Nephron progenitor cell (in vitro differentiated cells): Measurements from ENCODE around the gene JDP2.

Experiments
- DNase-seq: peaks from one replicate; pipeline ENCODE4 v3.0.0; 2021
- H3K27ac Mint-ChIP-seq: 2 replicates; pipeline ENCODE4 v1.8.0; 2021; ENCODE audit warnings: mild to moderate bottlenecking, moderate library complexity, mixed read lengths
- H3K27me3 Mint-ChIP-seq: 2 replicates; pipeline ENCODE4 v1.8.0; 2021; ENCODE audit warnings: mild to moderate bottlenecking, low read depth, mixed read lengths; ENCODE audit not compliant: poor library complexity
- H3K36me3 Mint-ChIP-seq: 2 replicates; pipeline ENCODE4 v1.8.0; 2021; ENCODE audit warnings: low read depth, mixed read lengths
- H3K4me1 Mint-ChIP-seq: 2 replicates; pipeline ENCODE4 v1.8.0; 2021; ENCODE audit warnings: mixed read lengths
- H3K4me3 Mint-ChIP-seq: 2 replicates; pipeline ENCODE4 v1.8.0; 2021; ENCODE audit warnings: mild to moderate bottlenecking, moderate library complexity, mixed read lengths
- H3K9me3 Mint-ChIP-seq: 2 replicates; pipeline ENCODE4 v1.8.0; 2021; ENCODE audit warnings: mild to moderate bottlenecking, moderate library complexity, mixed read lengths
- CTCF ChIP-seq: fragments of 200-600 bp; sonication (generic); IDR thresholded peaks from 2 replicates; pipeline ENCODE4 v1.5.0; 2021; ENCODE audit warnings: antibody characterized with exemption

JDP2 gene

GRCh38 chr14:75511201-75511600 lies 83.4 kb downstream of the JDP2 start:
- Mint-ChIP-seq H3K27me3 (peaks cover 4% of the 10 kb centered on the region), H3K36me3 (no peaks in the 10 kb centered on the region), H3K4me1 (peaks cover 13% of the 10 kb centered on the region), H3K27ac (no peak overlapping the region), H3K9me3 (peaks cover 34% of the 10 kb centered on the region), H3K4me3 (no peak overlapping the region)
- DNase-seq = no peak
- no peak for TF ChIP-seq CTCF

- TF ChIP-seq CTCF = no peak
- Mint-ChIP-seq H3K9me3 (peaks cover 19% of the 10 kb centered on the region), H3K36me3 (no peaks in the 10 kb centered on the region), H3K27me3 (peaks cover 4% of the 10 kb centered on the region), H3K4me1 (peaks cover 13% of the 10 kb centered on the region), H3K27ac (no peak overlapping the region), H3K4me3 (no peak overlapping the region)
- DNase-seq = no peak
Observed at GRCh38 chr14:75513911-75514672, 86.3 kb downstream of the JDP2 start.

- Mint-ChIP-seq H3K4me1 (peaks cover 16% of the 10 kb centered on the region), H3K27ac (no peak overlapping the region), H3K27me3 (peaks cover 4% of the 10 kb centered on the region), H3K36me3 (no peaks in the 10 kb centered on the region), H3K4me3 (no peak overlapping the region), H3K9me3 (peaks cover 16% of the 10 kb centered on the region)
- no peak for TF ChIP-seq CTCF
- no peak for DNase-seq
Observed at GRCh38 chr14:75514673-75515628, 87.1 kb downstream of the JDP2 start.

GRCh38 chr14:75515629-75515996 lies 87.8 kb downstream of the JDP2 start:
- DNase-seq = no peak
- peaks cover 4% of the 10 kb centered on the region for H3K27me3 Mint-ChIP-seq
- no peaks in the 10 kb centered on the region for H3K36me3 Mint-ChIP-seq
- H3K4me1 Mint-ChIP-seq = peaks cover 19% of the 10 kb centered on the region
- TF ChIP-seq CTCF = no peak
- no peak overlapping the region for H3K4me3 Mint-ChIP-seq
- peaks cover 10% of the 10 kb centered on the region for H3K9me3 Mint-ChIP-seq
- no peak overlapping the region for H3K27ac Mint-ChIP-seq

- no peaks in the 10 kb centered on the region for H3K9me3 Mint-ChIP-seq
- peak; percentile 13 for TF ChIP-seq CTCF
- peaks cover 7% of the 10 kb centered on the region for H3K27me3 Mint-ChIP-seq
- no peak overlapping the region for H3K27ac Mint-ChIP-seq
- H3K4me3 Mint-ChIP-seq = no peak overlapping the region
- peaks cover 27% of the 10 kb centered on the region for H3K4me1 Mint-ChIP-seq
- DNase-seq = no peak
- no peaks in the 10 kb centered on the region for H3K36me3 Mint-ChIP-seq
Observed at GRCh38 chr14:75518625-75519024, 90.8 kb downstream of the JDP2 start.
